Spleen (tissue), 7 donors: Measurements from ENCODE around the gene TEX52.

Experiments used
- POLR2A ChIP-seq, 3 donors: fragments of 450-650 bp; IDR thresholded peaks; one replicate each; pipeline ENCODE4 v1.5.1; 2017; ENCODE audit warnings: antibody characterized with exemption in 3 of 3, mild to moderate bottlenecking in 1 of 3
- TF ChIP-seq, protein P1 (sequence below), 11 experiments: fragments of 200-600 bp in 7 of 11; fragments of 450-650 bp in 4 of 11; sonication (generic) in 4 of 11; IDR thresholded peaks in 8 of 11; conservative IDR thresholded peaks in 3 of 11; 1 replicate in 7 of 11; 2 replicates in 4 of 11; pipeline versions ENCODE4 v1.4.0 to v1.8.0; 2016 to 2021; ENCODE audit warnings: antibody characterized with exemption in 11 of 11, inconsistent platforms in 4 of 11, mild to moderate bottlenecking in 1 of 11
- donor health status: DM: no; HTN: no; CAD: no; lungs with moderate emphysema.
- donor health status: DM: no; HTN: no; CAD: no.
- donor health status: DM: no; HTN: no; CAD: no.

DNA sequence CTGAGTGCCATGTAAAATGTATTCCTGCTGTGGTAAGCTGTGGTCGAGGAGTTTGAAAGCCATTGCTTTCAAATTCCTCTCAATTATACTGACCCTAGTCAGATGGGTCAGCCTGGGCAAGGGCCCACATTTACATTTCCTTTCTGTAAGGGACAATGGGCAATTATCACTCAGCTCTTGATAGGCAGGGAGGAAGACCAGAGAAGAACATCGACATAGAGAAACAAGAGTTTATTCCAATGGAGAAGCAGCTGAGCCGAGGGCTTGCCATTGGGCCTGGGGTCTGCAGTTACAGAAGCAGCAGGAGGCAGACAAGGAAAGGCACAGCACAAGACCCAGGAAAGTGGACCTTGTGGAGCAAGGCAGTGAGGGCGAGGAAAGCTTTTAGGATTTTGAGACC is 31.7 kb downstream of the TEX52 start:
- TF ChIP-seq, protein P1, sequence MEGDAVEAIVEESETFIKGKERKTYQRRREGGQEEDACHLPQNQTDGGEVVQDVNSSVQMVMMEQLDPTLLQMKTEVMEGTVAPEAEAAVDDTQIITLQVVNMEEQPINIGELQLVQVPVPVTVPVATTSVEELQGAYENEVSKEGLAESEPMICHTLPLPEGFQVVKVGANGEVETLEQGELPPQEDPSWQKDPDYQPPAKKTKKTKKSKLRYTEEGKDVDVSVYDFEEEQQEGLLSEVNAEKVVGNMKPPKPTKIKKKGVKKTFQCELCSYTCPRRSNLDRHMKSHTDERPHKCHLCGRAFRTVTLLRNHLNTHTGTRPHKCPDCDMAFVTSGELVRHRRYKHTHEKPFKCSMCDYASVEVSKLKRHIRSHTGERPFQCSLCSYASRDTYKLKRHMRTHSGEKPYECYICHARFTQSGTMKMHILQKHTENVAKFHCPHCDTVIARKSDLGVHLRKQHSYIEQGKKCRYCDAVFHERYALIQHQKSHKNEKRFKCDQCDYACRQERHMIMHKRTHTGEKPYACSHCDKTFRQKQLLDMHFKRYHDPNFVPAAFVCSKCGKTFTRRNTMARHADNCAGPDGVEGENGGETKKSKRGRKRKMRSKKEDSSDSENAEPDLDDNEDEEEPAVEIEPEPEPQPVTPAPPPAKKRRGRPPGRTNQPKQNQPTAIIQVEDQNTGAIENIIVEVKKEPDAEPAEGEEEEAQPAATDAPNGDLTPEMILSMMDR (IDR thresholded peaks at IDR 0.05 in 8 of 11, conservative IDR thresholded peaks at IDR 0.05 in 3 of 11): no peak
- no peak for TF ChIP-seq POLR2A (IDR thresholded peaks at IDR 0.05)
